ENCODE results near the gene ZDHHC14.

DNA sequence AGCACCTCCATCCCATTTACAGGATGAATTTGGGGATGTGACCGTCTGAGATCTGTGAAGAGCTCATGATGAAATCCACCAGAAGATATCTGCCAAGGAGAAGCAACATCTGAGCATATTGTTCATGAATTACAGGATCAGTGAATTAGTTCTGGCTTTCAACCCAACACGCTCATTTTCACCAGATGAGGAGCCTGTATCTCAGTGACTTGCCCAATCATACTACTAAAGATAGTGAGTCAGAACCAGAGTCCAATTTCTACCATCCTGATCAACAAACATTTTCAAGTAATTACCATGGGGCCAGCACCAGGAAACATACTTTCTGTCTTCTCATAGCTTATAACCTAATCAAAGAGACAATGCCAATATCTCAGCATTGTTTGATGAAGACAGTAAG is 116.6 kb downstream of the ZDHHC14 start:
- TF ChIP-seq CTCF (IDR thresholded peaks at IDR 0.05), result no peak
- TF ChIP-seq POLR2A (IDR thresholded peaks at IDR 0.05), result no peak
